ENCODE data around the gene PAOX.
"Not testable (repeated sequence)": the region's sequence is repeated elsewhere in the genome, so short reads cannot be mapped to it uniquely, and the experiment has no call there.

Gene PAOX

GRCh38 chr10:133365461-133366129 is 13.5 kb upstream of the PAOX start:
- no peak for DNase-seq

GRCh38 chr10:133366130-133366478 is 13.0 kb upstream of the PAOX start:
- no peak for DNase-seq

- DNase-seq, result no peak
These were observed 12.3 kb upstream of the PAOX start for GRCh38 chr10:133366751-133367150.

- not testable (repeated sequence) for DNase-seq
These were observed 11.6 kb upstream of the PAOX start for GRCh38 chr10:133367461-133367860.

GRCh38 chr10:133368153-133368552 is 10.9 kb upstream of the PAOX start:
- DNase-seq, result no peak

- DNase-seq, result no peak
These were observed 8.9 kb upstream of the PAOX start for GRCh38 chr10:133370030-133370786.

GRCh38 chr10:133372507-133372906 is 6.6 kb upstream of the PAOX start:
- no peak for DNase-seq

GRCh38 chr10:133373174-133374090 is 5.6 kb upstream of the PAOX start, which contains the start of gene ECHS1:
Gene ECHS1, minus strand, starts transcription at chr10:133373354. Its CDS starts 21 bp downstream, at chr10:133373333.
- DNase-seq, result peak; percentile 50 to 75

- DNase-seq, result no peak
These were observed 3.5 kb upstream of the PAOX start for GRCh38 chr10:133375357-133376115.

- not testable (repeated sequence) for DNase-seq
These were observed 2.9 kb upstream of the PAOX start for GRCh38 chr10:133376183-133376582.

GRCh38 chr10:133377025-133377817 is 1.8 kb upstream of the PAOX start:
- DNase-seq, result no peak

GRCh38 chr10:133377818-133378250 is 1.2 kb upstream of the PAOX start:
- no peak for DNase-seq

- DNase-seq, result no peak
These were observed 588 bp upstream of the PAOX start for GRCh38 chr10:133378251-133379096.

GRCh38 chr10:133379801-133380666 is 972 bp downstream of the PAOX start:
- no peak for DNase-seq

- DNase-seq, result no peak
These were observed 2.0 kb downstream of the PAOX start for GRCh38 chr10:133381036-133381435.

- no peak for DNase-seq
These were observed 4.5 kb downstream of the PAOX start for GRCh38 chr10:133383551-133383950.

- no peak for DNase-seq
These were observed 5.0 kb downstream of the PAOX start for GRCh38 chr10:133384071-133384470.

GRCh38 chr10:133385214-133385613 is 6.2 kb downstream of the PAOX start:
- DNase-seq, result no peak

GRCh38 chr10:133386951-133387350 is 7.9 kb downstream of the PAOX start:
- DNase-seq, result not testable (repeated sequence)

All from NCI-H187 (cell line).